IPS-NIHi7 (cell line): ENCODE results near the gene TNK2.

Experiments used
- DNase-seq: peaks from one replicate; pipeline ENCODE4 v3.0.0; 2012; ENCODE audit warnings: mixed read lengths; ENCODE audit errors: extremely low spot score

Gene TNK2

DNA sequence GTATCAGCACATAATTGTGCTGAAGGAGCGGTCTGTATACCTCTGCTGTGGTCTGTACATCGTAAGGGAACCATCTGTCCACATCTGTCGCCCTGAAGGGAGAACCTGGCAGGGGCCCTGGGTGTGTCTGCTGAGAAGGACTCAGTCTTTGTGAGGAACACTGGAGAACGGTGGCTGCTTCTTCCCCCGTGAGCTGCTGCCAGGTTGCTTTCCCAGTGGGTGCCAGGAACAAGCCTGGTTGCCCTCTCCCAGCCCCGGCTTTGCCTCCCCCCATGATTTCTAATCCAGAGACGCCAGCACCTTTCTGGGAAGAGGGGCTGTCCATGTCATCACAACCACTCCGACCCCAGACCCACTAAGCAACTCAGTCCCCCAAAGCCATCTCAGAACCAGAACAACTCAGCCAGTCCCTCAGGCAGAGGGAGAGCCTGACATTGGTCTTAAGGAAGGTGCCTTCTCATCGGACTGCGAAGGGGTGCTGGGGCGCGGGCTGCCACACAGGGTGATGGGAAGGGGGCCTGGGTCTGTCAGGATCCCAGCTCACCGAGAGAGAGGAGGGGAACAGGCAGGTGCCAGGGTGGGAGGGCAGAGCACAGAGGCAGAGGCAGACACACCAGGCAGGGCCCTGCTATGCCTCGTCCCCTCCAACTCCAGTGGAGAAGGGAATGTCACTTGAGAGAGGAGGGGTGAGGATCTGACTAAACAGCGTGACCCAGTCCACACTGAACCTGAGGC lies 8.5 kb downstream of the TNK2 start:
- peak; percentile 6 for DNase-seq

DNA sequence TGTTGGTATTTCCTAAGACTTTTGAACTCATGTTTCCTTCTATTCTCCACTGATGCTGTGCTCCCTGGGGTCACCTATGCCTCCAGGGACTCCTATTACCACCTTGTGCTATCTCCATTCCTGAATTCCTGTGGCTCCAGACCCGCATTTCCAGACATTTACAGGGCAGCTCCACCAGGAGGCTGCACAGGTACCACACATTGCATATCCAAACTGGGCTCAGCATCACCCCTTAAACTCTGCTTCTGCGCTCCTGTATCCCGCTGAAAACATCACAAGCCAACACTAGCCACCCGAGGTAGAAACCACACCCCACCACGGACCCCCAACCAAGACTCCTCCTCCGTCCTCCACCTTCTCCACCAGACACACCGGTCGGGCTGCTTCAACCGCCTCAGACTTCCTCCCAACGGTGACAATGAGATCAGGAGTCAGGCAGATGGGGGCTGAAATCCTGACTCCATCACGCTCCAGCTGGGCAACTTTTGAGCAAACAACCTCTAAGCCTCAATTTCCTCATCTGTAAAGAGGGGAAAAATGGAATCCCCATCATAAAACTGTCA lies 10.4 kb downstream of the TNK2 start:
- no peak for DNase-seq

DNA sequence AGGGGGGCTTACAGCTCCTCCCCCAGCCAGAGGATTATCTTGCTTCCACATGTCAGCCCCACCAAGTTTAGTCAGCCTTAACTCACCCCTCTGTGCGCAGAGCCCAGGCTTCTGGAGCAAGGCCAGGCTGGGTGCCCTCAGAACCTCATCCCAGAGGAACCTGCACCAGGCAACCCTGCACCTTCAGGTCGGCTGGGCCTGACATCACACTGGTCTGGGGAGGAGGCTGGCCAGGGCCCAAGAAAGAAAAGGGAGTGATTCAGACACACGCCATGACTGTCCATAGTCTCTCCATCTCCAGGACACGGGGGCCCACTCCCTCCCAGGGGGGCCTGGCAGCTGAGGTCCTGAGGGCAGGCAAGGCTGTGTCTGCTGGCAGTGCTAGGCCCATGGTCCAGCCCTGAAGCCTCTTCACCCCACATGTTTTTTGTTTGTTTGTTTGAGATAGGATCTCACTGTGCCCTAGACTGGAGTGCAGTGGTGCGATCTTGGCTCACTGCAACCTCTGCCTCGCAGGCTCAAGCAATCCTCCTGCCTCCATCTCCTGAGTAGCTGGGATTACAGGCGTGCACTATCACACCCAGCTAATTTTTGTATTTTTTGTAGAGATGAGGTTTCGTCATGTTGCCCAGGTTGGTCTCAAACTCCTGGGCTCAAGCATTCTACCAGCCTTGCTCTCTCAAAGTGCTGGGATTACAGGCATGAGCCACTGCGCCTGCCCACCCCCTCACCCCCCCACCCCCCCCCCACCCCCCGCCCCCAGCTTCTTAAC lies 11.1 kb downstream of the TNK2 start:
- DNase-seq, result no peak

DNA sequence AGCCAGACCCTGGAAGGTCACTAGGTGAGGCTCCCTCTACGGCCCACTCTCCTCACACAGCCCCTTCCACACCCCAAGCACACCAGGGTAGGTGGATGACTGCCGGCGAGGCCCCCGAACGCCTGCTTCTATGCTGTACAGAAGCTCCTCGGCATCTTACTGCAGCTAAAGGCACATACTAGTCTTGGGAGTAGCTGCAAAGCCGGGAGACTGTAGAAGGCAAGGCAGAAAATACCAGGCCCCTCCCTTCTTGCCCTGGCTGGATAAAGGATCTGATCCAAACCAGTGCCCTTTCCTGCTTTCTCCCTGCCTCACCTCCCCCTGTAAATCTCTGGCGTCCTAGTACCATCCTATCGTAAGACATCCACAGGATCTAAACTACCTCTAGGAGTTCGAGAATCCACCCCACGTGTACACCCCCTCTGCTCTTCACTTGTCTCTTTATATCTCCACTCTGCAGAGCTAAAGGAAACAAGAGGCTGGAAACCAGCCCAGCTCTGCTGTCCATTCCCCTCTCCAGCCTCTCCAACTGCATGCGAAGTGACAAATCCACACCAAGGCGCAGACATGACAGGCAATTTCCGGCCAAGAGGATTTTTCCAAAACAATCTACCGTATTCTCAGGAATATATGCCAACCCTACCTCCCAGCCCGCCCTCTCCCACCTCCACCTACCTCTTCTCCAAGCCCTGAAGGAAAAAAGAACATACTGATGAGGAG lies 11.8 kb downstream of the TNK2 start:
- DNase-seq, result no peak

DNA sequence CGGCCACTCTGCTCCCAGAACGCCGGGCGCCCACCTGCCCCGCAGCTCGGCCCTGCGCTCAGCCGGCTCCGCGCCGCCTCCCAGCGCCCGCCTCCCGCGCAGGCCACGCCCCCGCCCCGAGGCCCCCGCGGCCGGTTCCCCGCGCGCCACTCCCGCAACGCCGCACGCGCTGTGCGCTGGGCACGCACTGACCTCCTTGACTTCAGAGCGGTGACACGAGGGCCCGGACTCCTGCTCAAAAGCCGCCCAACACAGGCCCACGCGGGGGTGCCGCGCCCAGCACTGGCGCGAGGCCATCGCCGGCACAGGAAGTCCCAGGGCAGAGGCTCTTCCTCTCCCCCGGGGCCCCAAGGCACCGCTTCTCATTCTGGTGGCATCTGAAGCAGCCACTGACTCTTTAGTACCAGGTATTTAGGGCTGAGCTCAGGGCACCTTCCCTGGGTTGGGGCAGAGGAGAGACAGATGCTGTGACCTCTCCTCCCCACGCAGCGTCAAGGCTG lies 12.4 kb downstream of the TNK2 start:
- DNase-seq, result no peak

DNA sequence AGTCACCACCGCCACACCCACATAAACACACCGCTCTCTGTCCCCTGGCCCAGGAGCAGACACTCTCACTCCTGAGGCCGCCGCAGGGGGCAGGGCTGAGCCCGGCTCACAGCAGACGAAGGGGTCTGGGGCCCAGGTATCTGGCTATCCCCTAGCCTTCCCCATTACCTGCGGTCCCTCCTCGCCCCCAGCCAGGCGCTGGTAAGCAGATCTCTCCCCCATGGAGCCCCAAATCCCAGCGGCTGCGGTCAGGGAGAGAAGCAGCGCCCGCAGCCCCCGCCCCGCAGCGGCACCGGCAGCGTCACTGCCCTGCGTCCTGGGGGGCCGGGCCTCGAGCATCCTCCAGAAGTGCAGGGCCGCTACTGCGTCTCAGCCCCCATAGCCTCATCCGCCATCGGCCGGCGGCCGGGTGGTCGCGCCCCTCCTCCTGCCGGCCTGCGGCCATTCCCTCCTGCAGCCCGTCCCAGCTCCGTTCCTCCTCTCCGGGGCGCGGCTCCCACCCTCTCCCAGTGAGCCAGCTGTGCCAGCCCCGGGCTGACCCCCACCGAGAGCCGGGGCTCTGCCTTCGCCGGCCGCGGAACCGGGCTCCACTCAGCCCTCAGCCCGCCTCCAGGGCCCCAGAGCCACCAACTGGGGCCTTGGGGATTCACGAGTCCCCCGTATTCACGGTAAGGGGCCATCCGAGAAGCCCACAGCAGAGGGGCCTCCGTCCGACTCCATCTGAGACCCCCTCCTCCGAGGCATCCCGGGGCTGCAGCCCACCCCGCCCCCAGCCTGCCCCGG lies 13.1 kb downstream of the TNK2 start:
- DNase-seq, result peak; percentile 62

DNA sequence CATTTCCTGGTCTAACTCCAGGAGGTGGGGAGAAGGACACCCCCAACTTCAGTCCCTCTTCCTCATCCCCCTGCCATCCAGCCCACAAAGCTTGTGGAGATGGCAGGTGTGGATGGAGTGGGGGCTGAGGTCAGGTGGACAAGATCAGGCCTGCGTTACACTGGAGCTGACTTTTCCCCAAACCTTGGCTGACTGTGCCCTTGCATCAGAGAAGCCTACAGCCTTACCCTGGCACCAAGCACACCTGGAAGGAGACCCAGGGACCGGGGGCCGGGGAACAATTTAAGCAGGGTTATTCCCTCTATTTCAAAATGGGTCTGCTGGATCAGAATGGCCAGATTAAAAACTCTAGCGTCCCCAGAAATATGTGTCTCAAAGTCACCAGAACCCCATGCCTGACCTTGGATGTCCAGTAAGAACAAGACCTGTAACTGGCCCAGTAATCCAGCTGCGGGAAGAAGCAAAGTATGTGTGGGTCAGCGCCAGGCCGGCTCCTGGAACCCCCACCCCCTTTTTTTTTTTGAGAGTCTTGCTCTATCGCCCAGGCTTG lies 14.4 kb downstream of the TNK2 start:
- no peak for DNase-seq

DNA sequence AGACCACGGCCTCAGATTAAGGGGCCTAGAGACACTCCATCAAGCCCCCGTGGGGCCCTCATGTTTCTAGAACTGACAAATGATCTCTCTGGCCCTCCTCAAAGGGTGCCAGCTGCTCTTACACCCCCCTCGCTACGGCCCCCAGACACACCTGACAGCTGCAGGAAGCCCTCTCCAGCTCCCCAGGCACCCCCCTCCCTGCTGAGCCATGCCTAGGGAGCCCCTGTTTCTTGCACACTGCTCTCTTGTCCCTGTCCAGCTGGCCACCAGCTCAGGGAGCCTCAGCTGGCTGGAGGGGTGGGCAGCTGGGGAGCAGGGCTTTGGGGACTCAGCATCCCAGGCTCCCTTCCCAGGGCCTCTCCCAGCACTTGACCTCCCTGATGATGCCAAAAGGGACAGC lies 14.8 kb downstream of the TNK2 start:
- no peak for DNase-seq

DNA sequence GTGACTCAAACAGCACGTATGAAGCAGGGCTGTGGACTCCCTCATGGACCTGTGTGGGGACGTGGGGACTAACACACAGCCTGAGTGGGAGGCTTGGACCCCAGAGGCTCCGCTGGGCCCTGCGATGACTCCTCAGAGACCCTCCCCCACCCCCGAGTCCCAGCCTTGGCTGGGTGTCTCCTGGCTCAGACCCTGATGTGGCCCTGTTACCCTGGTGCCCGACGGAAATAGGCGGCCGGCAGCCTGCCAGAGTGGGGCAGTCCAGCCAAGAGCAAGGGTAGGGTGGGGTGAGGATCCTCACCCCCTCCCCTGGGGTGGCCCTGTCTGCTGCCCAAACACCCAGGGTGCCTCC lies 15.3 kb downstream of the TNK2 start:
- DNase-seq, result no peak

DNA sequence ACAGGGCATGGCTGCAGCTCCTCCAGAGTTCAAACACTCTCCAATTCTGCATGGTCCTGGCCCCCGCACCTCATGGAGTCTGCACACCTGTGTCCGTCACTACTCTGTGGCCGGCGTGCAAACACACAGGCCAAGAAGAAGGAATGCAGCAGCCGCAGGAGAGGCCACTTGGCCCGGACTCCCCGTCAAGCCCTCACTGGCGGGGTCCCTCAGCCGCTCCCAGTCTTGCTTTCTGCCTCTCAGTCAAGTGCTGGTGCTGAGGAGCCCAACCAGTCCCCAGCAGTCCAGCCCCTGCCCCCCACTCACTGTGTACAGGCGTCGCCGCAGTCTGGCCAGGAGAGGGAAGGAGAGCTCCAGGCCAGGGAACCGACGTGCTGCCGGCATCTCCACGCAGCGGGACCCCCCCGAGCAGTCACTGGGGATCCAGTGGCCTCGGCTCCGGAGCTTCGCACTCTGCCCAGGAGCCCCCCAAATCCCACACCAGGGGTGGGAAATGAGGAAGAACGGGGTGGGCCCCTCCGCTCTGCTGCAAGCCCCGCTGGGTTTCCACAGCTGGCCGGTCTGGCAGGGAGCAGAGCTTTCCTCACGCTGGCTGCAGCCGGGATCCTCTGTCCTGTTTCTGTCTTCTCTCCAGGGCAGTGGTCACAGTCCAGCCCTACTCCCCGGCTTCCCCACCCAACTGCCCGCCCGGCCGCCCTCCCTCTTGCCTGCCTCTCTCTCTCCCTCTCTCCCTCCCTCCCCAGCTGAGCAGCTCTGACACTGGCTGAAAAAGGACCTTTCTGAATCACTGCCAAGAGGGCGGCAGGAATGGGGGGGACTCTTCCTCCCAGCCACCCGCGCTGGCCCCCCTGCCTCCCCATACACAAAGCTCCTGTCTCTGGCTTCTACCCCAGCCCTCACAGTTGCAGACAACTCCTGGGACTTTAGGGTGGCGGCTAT lies 16.0 kb downstream of the TNK2 start:
- DNase-seq, result no peak

DNA sequence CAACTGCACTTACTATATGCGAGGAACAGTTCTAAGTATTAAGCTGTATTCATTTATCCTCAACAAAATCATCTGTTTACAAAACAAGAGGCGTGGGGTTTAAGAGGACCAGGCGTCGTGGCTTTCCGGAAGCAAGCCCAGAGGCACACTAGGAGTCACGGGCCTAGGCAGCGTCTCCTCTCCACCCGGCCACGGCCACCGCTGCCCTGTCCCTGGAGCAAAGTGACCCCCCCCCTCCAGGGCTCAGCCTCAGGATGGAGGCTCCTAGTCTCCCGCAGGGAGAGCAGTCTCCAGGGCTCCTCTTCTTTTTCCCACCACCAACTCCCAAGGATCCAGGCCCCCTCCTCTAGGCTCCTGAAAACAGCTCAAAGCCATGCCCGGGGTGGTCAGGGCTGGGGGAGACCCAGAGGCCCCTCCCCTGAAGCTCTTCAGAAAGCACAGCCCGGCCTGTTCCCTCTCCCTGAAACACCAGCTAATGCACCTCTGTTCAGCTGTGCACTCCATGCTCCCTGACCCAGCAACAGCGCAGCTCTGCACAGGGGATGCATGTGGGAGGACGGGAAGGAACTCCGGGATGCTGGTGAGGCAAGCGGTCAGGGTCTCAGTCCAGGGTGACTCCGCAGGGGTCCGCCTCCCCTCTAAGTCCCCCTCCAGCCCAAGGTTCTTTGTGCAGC lies 16.8 kb downstream of the TNK2 start:
- DNase-seq, result no peak

DNA sequence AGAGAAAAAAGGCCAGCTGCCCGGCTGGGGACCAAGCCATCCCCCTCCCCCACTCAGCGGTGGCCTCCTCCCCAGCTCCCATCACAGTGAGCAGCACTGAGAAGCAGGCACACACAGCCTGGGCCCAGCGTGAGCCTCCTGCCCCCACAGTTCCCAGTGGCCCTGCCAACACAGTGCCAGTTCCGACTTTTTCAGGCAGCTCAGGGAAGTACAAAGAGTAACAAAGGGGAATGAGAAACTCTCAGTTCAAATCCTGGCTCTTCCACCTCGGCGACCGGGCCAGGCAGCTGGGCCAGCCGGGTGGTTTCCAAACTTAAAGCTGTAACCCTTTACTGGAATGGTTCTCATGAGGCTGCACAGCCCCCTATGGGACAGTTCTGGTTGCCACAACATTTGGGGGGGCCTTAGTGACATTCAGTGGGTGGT lies 18.5 kb downstream of the TNK2 start:
- DNase-seq, result no peak

DNA sequence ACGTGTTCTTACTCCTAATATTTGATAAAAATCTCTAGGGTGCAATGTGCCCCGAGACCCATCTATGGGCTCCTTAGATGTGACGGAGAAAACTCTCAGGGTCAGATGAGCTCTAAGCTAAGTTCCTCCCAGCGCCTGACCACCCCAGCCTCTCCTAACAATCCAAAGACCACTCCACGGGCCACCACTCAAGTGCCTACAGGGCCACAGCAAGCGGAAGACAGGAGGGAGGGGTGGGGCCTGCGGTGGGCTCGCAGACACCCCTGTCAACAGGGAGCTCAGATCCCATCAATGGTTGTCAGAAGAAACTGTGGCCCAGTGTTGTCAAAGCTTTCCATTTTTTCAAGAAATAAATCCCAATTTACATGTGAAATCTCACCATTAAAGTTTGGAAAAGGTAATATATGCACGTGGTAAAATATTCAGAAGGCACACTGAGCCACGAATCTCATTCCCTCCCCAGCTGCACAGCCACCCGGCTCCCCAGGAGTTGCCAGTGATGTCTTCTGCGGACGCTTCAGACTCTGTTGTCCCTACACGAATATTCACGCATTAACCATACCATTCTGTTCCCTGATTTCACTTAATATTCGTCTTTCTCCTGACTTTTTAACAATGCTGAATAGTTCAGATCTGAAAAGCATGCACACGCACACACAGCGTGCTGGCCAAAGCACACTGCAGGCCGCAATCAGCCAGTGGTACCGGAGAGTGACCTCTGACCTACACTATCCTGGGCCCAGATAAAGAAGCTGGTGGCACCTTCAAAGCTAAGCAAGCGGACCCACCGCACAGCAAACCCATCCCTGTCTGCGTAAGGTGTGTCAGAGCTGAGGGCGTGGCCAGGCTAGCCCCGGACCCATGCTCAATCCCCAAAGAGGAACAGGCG lies 19.1 kb downstream of the TNK2 start:
- no peak for DNase-seq

DNA sequence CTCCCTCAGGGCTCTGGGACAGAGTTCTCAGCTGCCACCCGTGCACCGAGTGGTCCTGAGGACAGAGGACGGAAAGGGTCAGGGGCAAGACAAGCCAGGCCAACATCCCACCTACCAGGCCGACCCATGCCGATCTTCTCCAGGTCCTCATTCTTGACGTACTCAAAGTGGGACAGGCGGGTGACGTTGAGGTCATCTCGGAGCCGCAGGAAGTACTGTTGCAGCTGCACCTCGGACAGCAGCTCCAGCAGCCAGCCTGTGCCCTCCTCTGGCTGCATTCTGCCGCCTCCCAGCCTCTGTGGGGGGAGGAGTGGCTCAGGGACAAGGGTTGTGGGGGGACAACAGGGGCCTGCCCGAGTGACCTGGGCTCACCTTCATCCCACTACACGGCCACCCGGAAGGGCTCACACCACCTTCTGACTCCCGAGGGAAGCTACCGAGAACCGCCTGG lies 20.0 kb downstream of the TNK2 start:
- no peak for DNase-seq

DNA sequence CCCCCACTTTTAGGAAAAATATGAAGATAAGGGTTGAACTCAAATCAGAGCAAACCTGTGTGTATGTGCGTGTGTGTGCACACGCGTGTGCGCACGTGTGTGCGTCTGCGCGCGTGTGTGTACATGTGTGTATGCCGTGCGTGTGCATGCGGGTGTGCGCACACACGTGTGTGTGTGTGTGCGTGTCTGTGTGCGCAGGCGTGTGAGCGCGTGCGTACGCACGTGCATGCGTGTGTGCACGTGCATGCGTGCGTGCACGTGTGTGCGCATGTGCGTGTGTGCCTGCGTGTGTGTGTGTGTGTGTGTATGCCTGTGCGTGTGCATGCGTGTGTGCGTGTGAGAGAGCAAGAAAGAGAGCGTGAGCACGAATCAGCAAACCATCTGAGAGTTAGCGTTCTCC lies 20.7 kb downstream of the TNK2 start:
- no peak for DNase-seq

DNA sequence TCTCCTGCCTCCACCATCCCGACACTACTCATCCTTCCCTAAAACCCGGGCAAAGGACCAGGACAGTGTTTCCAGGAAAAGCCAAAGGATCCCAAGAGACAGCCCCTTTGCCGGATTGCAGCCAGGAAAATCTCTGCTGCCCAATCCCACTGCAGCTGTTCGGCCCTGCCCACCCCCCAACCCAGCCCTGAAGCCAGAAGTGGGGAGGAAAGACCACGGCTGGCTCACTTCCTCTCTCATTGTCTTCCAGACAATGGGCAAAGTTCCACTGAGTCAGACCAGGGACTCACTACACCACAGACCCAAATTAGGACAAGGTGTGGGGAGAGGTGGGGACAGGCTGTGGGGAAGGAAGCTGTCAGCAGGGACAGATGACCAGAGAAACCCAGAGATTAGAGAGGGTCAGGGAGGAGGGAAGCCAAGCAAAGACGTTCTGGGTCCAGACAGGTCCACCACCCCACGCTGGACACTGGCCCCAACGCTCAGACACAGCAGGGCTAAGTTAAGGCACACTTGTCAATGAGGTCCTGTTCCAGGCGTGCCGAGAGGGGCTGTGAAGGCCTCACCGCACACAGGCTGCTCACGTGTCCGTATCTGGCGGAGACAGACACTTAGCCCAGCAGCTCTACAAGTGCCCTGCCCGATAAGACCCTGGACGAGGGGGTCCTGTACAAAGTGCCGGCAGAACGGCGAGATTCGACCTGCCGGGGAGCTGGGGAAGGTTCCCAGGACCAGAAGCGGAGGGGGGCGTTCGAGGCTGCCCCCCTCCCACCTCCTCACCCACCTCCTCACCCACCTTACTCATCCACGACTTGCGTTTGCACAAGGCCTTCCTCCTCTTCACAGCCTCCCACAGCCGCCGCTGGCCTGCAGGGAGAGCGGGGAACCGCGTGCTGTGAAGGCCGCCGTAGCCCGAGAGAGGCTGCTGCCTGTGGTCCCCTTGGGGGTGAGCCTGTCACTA lies 21.9 kb downstream of the TNK2 start:
- no peak for DNase-seq
